ENCODE results near the gene PKNOX2.
A peak's percentile ranks its signal among the peaks of the same experiment; 100 is the strongest.

PKNOX2 gene

GRCh38 chr11:125250318-125251213 lies 86.0 kb downstream of the PKNOX2 start:
- Histone ChIP-seq H3K27me3 (ENCODE audit: low read depth) (no peaks in the 10 kb centered on the region), H3K4me1 (no peaks in the 10 kb centered on the region), H3K9me3 (no peaks in the 10 kb centered on the region), H3K36me3 (replicated peaks) (no peaks in the 10 kb centered on the region), H3K4me3 (no peak overlapping the region)
- in situ Hi-C loops (cut with MboI; ENCODE audit: low sequenced_read_pairs) = no loop called here
- no peak for DNase-seq (ENCODE audit: low spot score in 2 of 2)

GRCh38 chr11:125251214-125251545 lies 86.6 kb downstream of the PKNOX2 start:
- H3K4me1 ChIP-seq = no peaks in the 10 kb centered on the region
- no peaks in the 10 kb centered on the region for H3K27me3 ChIP-seq (ENCODE audit: low read depth)
- H3K4me3 ChIP-seq = no peak overlapping the region
- in situ Hi-C loops (cut with MboI; ENCODE audit: low sequenced_read_pairs) = no loop called here
- no peaks in the 10 kb centered on the region for H3K9me3 ChIP-seq
- no peak for DNase-seq (ENCODE audit: low spot score in 2 of 2)
- H3K36me3 ChIP-seq (replicated peaks) = no peaks in the 10 kb centered on the region

- DNase-seq (ENCODE audit: low spot score in 2 of 2) = no peak
Observed at GRCh38 chr11:125251956-125252355, 87.4 kb downstream of the PKNOX2 start.

GRCh38 chr11:125253289-125253688 lies 88.7 kb downstream of the PKNOX2 start:
- no peaks in the 10 kb centered on the region for H3K36me3 ChIP-seq (replicated peaks)
- H3K4me1 ChIP-seq = no peaks in the 10 kb centered on the region
- in situ Hi-C loops (cut with MboI; ENCODE audit: low sequenced_read_pairs) = no loop called here
- no peak for DNase-seq (ENCODE audit: low spot score in 2 of 2)
- no peaks in the 10 kb centered on the region for H3K27me3 ChIP-seq (ENCODE audit: low read depth)
- H3K9me3 ChIP-seq = no peaks in the 10 kb centered on the region
- H3K4me3 ChIP-seq = no peak overlapping the region

More at GRCh38 chr11:125251956-125252355, 87.4 kb downstream of the PKNOX2 start:
- Histone ChIP-seq H3K9me3 (no peaks in the 10 kb centered on the region), H3K4me3 (no peak overlapping the region), H3K4me1 (no peaks in the 10 kb centered on the region), H3K27me3 (ENCODE audit: low read depth) (no peaks in the 10 kb centered on the region), H3K36me3 (replicated peaks) (no peaks in the 10 kb centered on the region)
- in situ Hi-C loops (cut with MboI; ENCODE audit: low sequenced_read_pairs) = no loop called here

- in situ Hi-C loops (cut with MboI; ENCODE audit: low sequenced_read_pairs) = no loop called here
- Histone ChIP-seq H3K4me3 (no peak overlapping the region), H3K36me3 (replicated peaks) (no peaks in the 10 kb centered on the region), H3K9me3 (no peaks in the 10 kb centered on the region), H3K4me1 (no peaks in the 10 kb centered on the region), H3K27me3 (ENCODE audit: low read depth) (no peaks in the 10 kb centered on the region)
- no peak for DNase-seq (ENCODE audit: low spot score in 2 of 2)
Observed at GRCh38 chr11:125253795-125254525, 89.4 kb downstream of the PKNOX2 start.

- H3K9me3 ChIP-seq = no peaks in the 10 kb centered on the region
- no peaks in the 10 kb centered on the region for H3K27me3 ChIP-seq (ENCODE audit: low read depth)
- no peaks in the 10 kb centered on the region for H3K36me3 ChIP-seq (replicated peaks)
- in situ Hi-C loops (cut with MboI; ENCODE audit: low sequenced_read_pairs) = no loop called here
- no peaks in the 10 kb centered on the region for H3K4me1 ChIP-seq
- no peak overlapping the region for H3K4me3 ChIP-seq
- no peak for DNase-seq (ENCODE audit: low spot score in 2 of 2)
Observed at GRCh38 chr11:125256541-125257189, 92.1 kb downstream of the PKNOX2 start.

- Histone ChIP-seq H3K4me1 (no peaks in the 10 kb centered on the region), H3K9me3 (no peaks in the 10 kb centered on the region), H3K36me3 (replicated peaks) (no peaks in the 10 kb centered on the region), H3K27me3 (ENCODE audit: low read depth) (no peaks in the 10 kb centered on the region), H3K4me3 (no peak overlapping the region)
- DNase-seq (ENCODE audit: low spot score in 2 of 2) = peak in 1 of 2 experiments; percentile 34
- in situ Hi-C loops (cut with MboI; ENCODE audit: low sequenced_read_pairs) = no loop called here
Observed at GRCh38 chr11:125257190-125257579, 92.6 kb downstream of the PKNOX2 start.

- H3K27me3 ChIP-seq (ENCODE audit: low read depth) = no peaks in the 10 kb centered on the region
- H3K4me1 ChIP-seq = no peaks in the 10 kb centered on the region
- in situ Hi-C loops (cut with MboI; ENCODE audit: low sequenced_read_pairs) = no loop called here
- no peak overlapping the region for H3K4me3 ChIP-seq
- no peak for DNase-seq (ENCODE audit: low spot score in 2 of 2)
- no peaks in the 10 kb centered on the region for H3K9me3 ChIP-seq
- H3K36me3 ChIP-seq (replicated peaks) = no peaks in the 10 kb centered on the region
Observed at GRCh38 chr11:125257751-125258150, 93.2 kb downstream of the PKNOX2 start.

- H3K4me3 ChIP-seq = no peak overlapping the region
- in situ Hi-C loops (cut with MboI; ENCODE audit: low sequenced_read_pairs) = no loop called here
- H3K36me3 ChIP-seq (replicated peaks) = no peaks in the 10 kb centered on the region
- no peak for DNase-seq (ENCODE audit: low spot score in 2 of 2)
- H3K4me1 ChIP-seq = peaks cover 6% of the 10 kb centered on the region
- no peaks in the 10 kb centered on the region for H3K9me3 ChIP-seq
- no peaks in the 10 kb centered on the region for H3K27me3 ChIP-seq (ENCODE audit: low read depth)
Observed at GRCh38 chr11:125258291-125259032, 93.9 kb downstream of the PKNOX2 start.

GRCh38 chr11:125261588-125261987 lies 97.0 kb downstream of the PKNOX2 start:
- Histone ChIP-seq H3K9me3 (no peaks in the 10 kb centered on the region), H3K4me3 (no peak overlapping the region), H3K4me1 (peaks cover 8% of the 10 kb centered on the region), H3K36me3 (replicated peaks) (no peaks in the 10 kb centered on the region), H3K27me3 (ENCODE audit: low read depth) (no peaks in the 10 kb centered on the region)
- in situ Hi-C loops (cut with MboI; ENCODE audit: low sequenced_read_pairs) = no loop called here
- DNase-seq (ENCODE audit: low spot score in 2 of 2) = no peak

- in situ Hi-C loops (cut with MboI; ENCODE audit: low sequenced_read_pairs) = no loop called here
- no peaks in the 10 kb centered on the region for H3K27me3 ChIP-seq (ENCODE audit: low read depth)
- DNase-seq (ENCODE audit: low spot score in 2 of 2) = no peak
- H3K9me3 ChIP-seq = no peaks in the 10 kb centered on the region
- peaks cover 8% of the 10 kb centered on the region for H3K4me1 ChIP-seq
- H3K36me3 ChIP-seq (replicated peaks) = no peaks in the 10 kb centered on the region
- H3K4me3 ChIP-seq = no peak overlapping the region
Observed at GRCh38 chr11:125262194-125262829, 97.8 kb downstream of the PKNOX2 start.

GRCh38 chr11:125262830-125263218 lies 98.3 kb downstream of the PKNOX2 start:
- no peaks in the 10 kb centered on the region for H3K27me3 ChIP-seq (ENCODE audit: low read depth)
- no peak for DNase-seq (ENCODE audit: low spot score in 2 of 2)
- no peaks in the 10 kb centered on the region for H3K36me3 ChIP-seq (replicated peaks)
- in situ Hi-C loops (cut with MboI; ENCODE audit: low sequenced_read_pairs) = no loop called here
- H3K9me3 ChIP-seq = no peaks in the 10 kb centered on the region
- H3K4me3 ChIP-seq = no peak overlapping the region
- H3K4me1 ChIP-seq = peaks cover 8% of the 10 kb centered on the region

- peak; percentile 39 to 69 for DNase-seq (ENCODE audit: low spot score in 2 of 2)
- Histone ChIP-seq H3K4me1 (peaks cover 8% of the 10 kb centered on the region), H3K9me3 (no peaks in the 10 kb centered on the region), H3K36me3 (replicated peaks) (no peaks in the 10 kb centered on the region), H3K4me3 (no peak overlapping the region), H3K27me3 (ENCODE audit: low read depth) (no peaks in the 10 kb centered on the region)
- in situ Hi-C loops (cut with MboI; ENCODE audit: low sequenced_read_pairs) = no loop called here
Observed at GRCh38 chr11:125263268-125263790, 98.8 kb downstream of the PKNOX2 start.

All from HAP-1 (cell line).